Fibroblast of the aortic adventitia (primary cell): ENCODE results near the gene FNIP2. TPM values are rescaled to one million over a fixed set of nuclear protein-coding genes. Genes with fewer than 3 reads are reported as not detected.

Experiments
- DNase-seq: peaks from one replicate; pipeline ENCODE4 v3.0.0-alpha.2; 2010; ENCODE audit warnings: low read depth
- H3K4me3 ChIP-seq: 2 replicates; pipeline ENCODE4 v1.5.1; 2011; ENCODE audit warnings: low read depth, mild to moderate bottlenecking, control low read depth, low read length, moderate library complexity
- CTCF ChIP-seq: IDR thresholded peaks from 2 replicates; pipeline ENCODE4 v1.5.1; 2011; ENCODE audit warnings: mild to moderate bottlenecking, low read length, control low read depth, inconsistent platforms; ENCODE audit not compliant: insufficient read depth
- total RNA-seq: library from RNA; depleted of rRNA; stranded (reverse); fragments of >200 nt; gene quantifications from 2 replicates; pipeline ENCODE4 v1.2.3, GENCODE V29; 2012; ENCODE audit warnings: low replicate concordance

FNIP2 gene
- total RNA-seq, 1 donor, result 34.3 TPM

GRCh38 chr4:158863296-158863695 lies 94.5 kb downstream of the FNIP2 start:
- DNase-seq, result no peak
- no peak for TF ChIP-seq CTCF

GRCh38 chr4:158865520-158866177 lies 96.8 kb downstream of the FNIP2 start:
- no peak overlapping the region for H3K4me3 ChIP-seq
- no peak for TF ChIP-seq CTCF
- no peak for DNase-seq

More at GRCh38 chr4:158863296-158863695, 94.5 kb downstream of the FNIP2 start:
- no peak overlapping the region for H3K4me3 ChIP-seq

- no peak for TF ChIP-seq CTCF
- H3K4me3 ChIP-seq, result no peak overlapping the region
- no peak for DNase-seq
Measured at GRCh38 chr4:158869001-158869400, 100.2 kb downstream of the FNIP2 start.

GRCh38 chr4:158869761-158870160 lies 100.9 kb downstream of the FNIP2 start:
- no peak for DNase-seq
- TF ChIP-seq CTCF, result no peak
- no peak overlapping the region for H3K4me3 ChIP-seq

- TF ChIP-seq CTCF, result no peak
- DNase-seq, result no peak
- no peak overlapping the region for H3K4me3 ChIP-seq
Measured at GRCh38 chr4:158870282-158870625, 101.4 kb downstream of the FNIP2 start.

GRCh38 chr4:158870626-158871334 lies 102.0 kb downstream of the FNIP2 start:
- H3K4me3 ChIP-seq, result no peak overlapping the region
- no peak for TF ChIP-seq CTCF
- DNase-seq, result no peak
